Kidney (tissue), 14 donors: ENCODE results near the gene MCTP2. TPM values are rescaled to one million over a fixed set of nuclear protein-coding genes. Genes with fewer than 3 reads are reported as not detected.

Source experiments
- DNase-seq, 5 donors: peaks; one replicate each; pipeline ENCODE4 v3.0.0-alpha.2; 2013 to 2020
- FAIRE-seq: peaks from 2 replicates; lab custom pipeline; 2012; peaks lifted over from hg19 to GRCh38; lab: Jason Lieb, UNC
- H3K27ac ChIP-seq, 2 donors: one replicate each; pipeline ENCODE4 v1.7.0; 2013; ENCODE audit warnings: low read depth in 2 of 2, low read length in 2 of 2, inconsistent platforms in 1 of 2
- H3K27me3 ChIP-seq: one replicate; pipeline ENCODE4 v1.7.1; 2013; ENCODE audit warnings: low read length, inconsistent platforms; ENCODE audit not compliant: control insufficient read depth, insufficient read depth
- H3K36me3 ChIP-seq, 3 donors: one replicate each; pipeline versions ENCODE4 v1.7.0 to v1.7.1; 2013; ENCODE audit warnings: low read length in 3 of 3, control low read depth in 1 of 3, inconsistent platforms in 1 of 3; ENCODE audit not compliant: insufficient read depth in 3 of 3, control insufficient read depth in 2 of 3
- H3K4me1 ChIP-seq, 3 donors: one replicate each; pipeline versions ENCODE4 v1.7.0 to v1.7.1; 2013; ENCODE audit warnings: low read length in 3 of 3, inconsistent platforms in 1 of 3, low read depth in 1 of 3; ENCODE audit not compliant: control insufficient read depth in 2 of 3, insufficient read depth in 2 of 3
- H3K4me3 ChIP-seq, 3 donors: one replicate each; pipeline versions ENCODE4 v1.7.0 to v1.8.1; 2013; ENCODE audit warnings: low read length in 3 of 3, control low read depth in 1 of 3, inconsistent platforms in 1 of 3
- H3K9ac ChIP-seq, 3 donors: one replicate each; pipeline versions ENCODE4 v1.7.0 to v1.7.1; 2013; ENCODE audit warnings: low read length in 3 of 3, control low read depth in 1 of 3, inconsistent platforms in 1 of 3
- H3K9me3 ChIP-seq, 3 donors: one replicate each; pipeline versions ENCODE4 v1.7.0 to v1.7.1; 2013; ENCODE audit warnings: low read length in 3 of 3, control low read depth in 1 of 3, inconsistent platforms in 1 of 3; ENCODE audit not compliant: control insufficient read depth in 2 of 3, insufficient read depth in 1 of 3
- CTCF ChIP-seq: IDR thresholded peaks from 3 replicates; pipeline ENCODE4 v1.5.1; 2012; ENCODE audit warnings: mild to moderate bottlenecking, moderate library complexity, borderline replicate concordance; ENCODE audit not compliant: insufficient read depth; ENCODE audit errors: extremely low read depth
- intact Hi-C: fragments of 100-400 bp; cut with DNase I; formaldehyde crosslinking; loops from one replicate; pipeline ENCODE4 v1.11.1; 2022
- polyA plus RNA-seq: library from polyadenylated mRNA; stranded (reverse); fragments of 350-450 nt; fragmentation: Illumina TruSeq; extraction: RNeasy Lipid Tissue Mini Kit (QIAGEN cat#74804); gene quantifications from one replicate; pipeline ENCODE4 v1.2.3, GENCODE V29; 2014; ENCODE audit warnings: low read depth, low replicate concordance; ENCODE audit not compliant: insufficient read depth
- total RNA-seq: library from RNA; stranded (reverse); fragmentation: NEBNext Ultra II Directional; extraction: Animal tissue kit (Norgen Biotek cat#: 25700); gene quantifications from one replicate; pipeline ENCODE4 v1.2.1, GENCODE V29; 2021
- donor health status: control.
- donor health status: control.
- donor health status: control.
- donor health status: control.
- donor health status: control.
- donor health status: DM: yes; HTN: yes; CAD: no.
- donor health status: Normal renal cell carcinoma (clear cell type).

Gene MCTP2
- total and polyA plus RNA-seq, 2 donors from 2014 or later: 1.2 to 21.1 TPM

DNA sequence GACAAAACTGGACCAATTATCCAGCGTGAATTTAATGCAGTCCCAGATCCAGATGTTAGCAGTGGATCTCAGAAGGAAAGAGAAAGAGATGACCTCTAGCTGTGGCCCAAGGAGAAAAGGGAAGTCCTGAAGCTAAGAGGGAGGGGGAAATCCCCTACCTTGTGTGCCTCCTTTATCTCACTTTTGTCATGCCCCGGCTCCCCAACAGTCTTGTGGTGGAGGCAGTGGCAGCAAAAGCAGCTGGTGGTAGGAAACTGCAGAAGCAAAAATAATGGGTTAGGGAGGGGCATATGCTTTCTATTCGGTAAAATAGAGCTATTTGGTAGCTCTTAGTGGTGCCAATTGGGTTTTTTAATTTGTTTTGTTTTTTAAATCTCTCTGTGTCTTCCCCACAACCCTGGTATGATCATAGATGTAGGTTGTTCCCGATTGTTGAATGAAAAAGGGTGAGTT is 56.5 kb downstream of the MCTP2 start:
- DNase-seq: no peak
- H3K4me1 ChIP-seq: peaks cover 0 to 3% (median 0%) of the 10 kb centered on the region in 3 donors
- no peak overlapping the region for H3K4me3 ChIP-seq
- FAIRE-seq: no peak
- no peak for TF ChIP-seq CTCF
- peaks cover 0 to 5% (median 5%) of the 10 kb centered on the region in 3 donors for H3K9me3 ChIP-seq
- no peak overlapping the region for H3K9ac ChIP-seq
- no peaks in the 10 kb centered on the region for H3K27me3 ChIP-seq
- intact Hi-C loops: no loop called here
- no peaks in the 10 kb centered on the region for H3K36me3 ChIP-seq
- no peak overlapping the region for H3K27ac ChIP-seq

GRCh38 chr15:94290730-94291129 is 59.4 kb downstream of the MCTP2 start:
- no peak for FAIRE-seq
- intact Hi-C loops: no loop called here

DNA sequence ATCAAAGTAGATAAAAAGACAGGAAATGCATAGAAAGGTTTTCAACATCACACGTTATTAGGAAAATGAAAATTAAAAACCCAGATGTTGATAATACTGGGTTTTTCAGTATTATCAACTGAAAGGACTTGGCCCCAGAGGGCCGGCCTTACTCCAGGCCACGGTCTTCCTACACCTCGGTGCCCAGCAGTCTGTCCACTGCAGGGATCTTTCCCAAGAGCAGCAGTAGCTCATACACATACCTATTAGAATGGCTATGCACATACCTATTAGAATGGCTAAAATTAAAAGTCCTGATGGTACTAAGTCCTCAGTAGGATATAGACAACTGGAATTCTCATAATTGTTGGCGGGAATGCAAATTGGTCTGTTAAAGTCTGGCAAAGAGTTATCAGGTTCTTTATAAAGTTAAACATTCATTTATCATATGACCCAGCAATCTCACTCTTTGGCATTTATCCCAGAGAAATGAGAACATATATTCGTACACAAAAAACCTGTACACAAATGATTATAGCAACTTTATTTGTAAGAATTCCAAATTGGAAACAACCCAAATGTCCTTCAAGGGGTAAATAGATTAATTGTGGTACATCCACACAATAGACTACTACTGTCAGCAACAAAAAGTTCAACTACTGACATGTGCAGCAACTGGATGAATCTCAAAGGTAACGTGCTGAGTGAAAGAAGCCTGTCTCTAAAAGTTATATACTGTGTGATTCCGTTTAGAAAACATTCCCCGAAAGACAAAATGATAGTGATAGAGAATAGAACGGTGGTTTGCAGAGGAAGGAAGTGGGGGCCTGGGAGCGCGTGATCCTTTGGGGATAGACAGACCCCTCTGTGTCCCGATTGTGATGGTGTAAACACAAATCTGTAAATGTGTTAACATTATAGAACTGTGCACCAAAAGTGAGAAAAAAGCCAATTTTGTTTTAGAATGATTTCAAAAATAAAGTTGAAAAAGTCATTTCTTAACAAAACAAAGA is 62.3 kb downstream of the MCTP2 start:
- Histone ChIP-seq H3K27ac (no peak overlapping the region), H3K36me3 (no peaks in the 10 kb centered on the region), H3K9ac (no peak overlapping the region), H3K4me3 (no peak overlapping the region), H3K9me3 (peaks cover 0 to 5% (median 5%) of the 10 kb centered on the region in 3 donors), H3K4me1 (no peaks in the 10 kb centered on the region), H3K27me3 (no peaks in the 10 kb centered on the region)
- DNase-seq (no peak), FAIRE-seq (no peak)
- no peak for TF ChIP-seq CTCF
- intact Hi-C loops: no loop called here

More at GRCh38 chr15:94290730-94291129, 59.4 kb downstream of the MCTP2 start:
- Histone ChIP-seq H3K4me1 (peaks cover 0 to 3% (median 0%) of the 10 kb centered on the region in 3 donors), H3K27me3 (no peaks in the 10 kb centered on the region), H3K4me3 (no peak overlapping the region), H3K9me3 (peaks cover 0 to 5% (median 5%) of the 10 kb centered on the region in 3 donors), H3K36me3 (no peaks in the 10 kb centered on the region), H3K9ac (no peak overlapping the region), H3K27ac (no peak overlapping the region)
- no peak for TF ChIP-seq CTCF
- DNase-seq: no peak
